Measurements from ENCODE around the gene GGA1. TPM values are rescaled to one million over a fixed set of nuclear protein-coding genes. Genes with fewer than 3 reads are reported as not detected.
A peak's percentile ranks its signal among the peaks of the same experiment; 100 is the strongest.

Gene GGA1
- total RNA-seq, 2 experiments from 2014 or later = 57.0 to 60.9 TPM

DNA sequence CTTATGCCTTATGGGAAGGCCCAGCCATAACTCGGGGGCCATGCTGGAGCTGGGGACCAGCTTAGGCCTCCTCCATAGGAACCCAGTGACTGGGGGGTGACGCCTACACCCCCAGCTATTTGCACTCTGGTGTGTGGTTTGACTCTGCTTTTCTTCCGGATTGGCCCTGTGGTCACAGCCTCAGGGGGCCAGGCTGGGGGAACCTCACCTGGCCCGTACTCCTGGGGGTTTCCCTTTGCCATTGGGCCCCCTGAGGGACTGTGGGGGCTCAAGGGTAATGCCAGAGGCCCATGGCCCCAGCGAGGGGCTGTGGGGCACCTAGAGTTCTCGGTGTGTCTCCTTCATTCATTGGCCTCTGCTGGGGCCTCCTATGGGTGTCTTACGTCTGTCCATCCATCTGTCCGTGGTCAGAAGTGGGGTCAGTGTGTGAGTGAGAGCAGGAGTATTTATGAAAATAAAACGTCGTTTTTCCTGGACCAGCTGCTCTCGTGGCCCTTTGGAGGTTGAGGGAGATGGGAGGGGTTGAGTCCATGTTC lies 24.5 kb downstream of the GGA1 start:
- Histone ChIP-seq H3K36me3 (ENCODE audit: insufficient read depth, low read length) (peaks cover 21% of the 10 kb centered on the region), H3K27ac (ENCODE audit: low read depth in 1 of 2, low read length in 2 of 2) (peak overlapping the region; percentile 65 to 86), H3K9me3 (ENCODE audit: control insufficient read depth in 1 of 2, insufficient read depth in 1 of 2, low read length in 2 of 2) (no peaks in the 10 kb centered on the region), H3K27me3 (ENCODE audit: control insufficient read depth in 1 of 2, insufficient read depth in 2 of 2, low read length in 2 of 2) (no peaks in the 10 kb centered on the region), H3K4me3 (ENCODE audit: low read length) (peak overlapping the region; percentile 34), H3K4me1 (ENCODE audit: insufficient read depth, low read length) (peaks cover 85% of the 10 kb centered on the region)
- TF ChIP-seq, protein P1, sequence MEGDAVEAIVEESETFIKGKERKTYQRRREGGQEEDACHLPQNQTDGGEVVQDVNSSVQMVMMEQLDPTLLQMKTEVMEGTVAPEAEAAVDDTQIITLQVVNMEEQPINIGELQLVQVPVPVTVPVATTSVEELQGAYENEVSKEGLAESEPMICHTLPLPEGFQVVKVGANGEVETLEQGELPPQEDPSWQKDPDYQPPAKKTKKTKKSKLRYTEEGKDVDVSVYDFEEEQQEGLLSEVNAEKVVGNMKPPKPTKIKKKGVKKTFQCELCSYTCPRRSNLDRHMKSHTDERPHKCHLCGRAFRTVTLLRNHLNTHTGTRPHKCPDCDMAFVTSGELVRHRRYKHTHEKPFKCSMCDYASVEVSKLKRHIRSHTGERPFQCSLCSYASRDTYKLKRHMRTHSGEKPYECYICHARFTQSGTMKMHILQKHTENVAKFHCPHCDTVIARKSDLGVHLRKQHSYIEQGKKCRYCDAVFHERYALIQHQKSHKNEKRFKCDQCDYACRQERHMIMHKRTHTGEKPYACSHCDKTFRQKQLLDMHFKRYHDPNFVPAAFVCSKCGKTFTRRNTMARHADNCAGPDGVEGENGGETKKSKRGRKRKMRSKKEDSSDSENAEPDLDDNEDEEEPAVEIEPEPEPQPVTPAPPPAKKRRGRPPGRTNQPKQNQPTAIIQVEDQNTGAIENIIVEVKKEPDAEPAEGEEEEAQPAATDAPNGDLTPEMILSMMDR (IDR thresholded peaks at IDR 0.05) = no peak
- CTCF ChIA-PET = interaction anchor here (1.1 to 8.6 kb wide), 6 partner anchors 10 to 95 kb away, joined by 3 to 49 read pairs (median 10); partner anchors contain the start of gene GGA1
- intact Hi-C loops (cut with DNase I, micrococcal nuclease) = no loop called here
- Mint-ChIP-seq H3K27me3 (no peaks in the 10 kb centered on the region), H3K36me3 (ENCODE audit: low read depth) (peaks cover 4% of the 10 kb centered on the region), H3K4me1 (ENCODE audit: low read depth) (peaks cover 68% of the 10 kb centered on the region), H3K9me3 (no peaks in the 10 kb centered on the region), H3K27ac (peak overlapping the region; percentile 94), H3K4me3 (peak overlapping the region; percentile 58)
- ATAC-seq (ENCODE audit: poor library complexity) = peak; percentile 37
- POLR2A ChIA-PET = interaction anchor here (0.8 to 5.2 kb wide), 10 partner anchors 8 to 53 kb away, joined by 3 to 43 read pairs (median 8); partner anchors contain the start of genes GGA1, LGALS1, NOL12 and PDXP
- peak in 3 of 14 experiments; percentile 62 to 76 (median 69) for DNase-seq

DNA sequence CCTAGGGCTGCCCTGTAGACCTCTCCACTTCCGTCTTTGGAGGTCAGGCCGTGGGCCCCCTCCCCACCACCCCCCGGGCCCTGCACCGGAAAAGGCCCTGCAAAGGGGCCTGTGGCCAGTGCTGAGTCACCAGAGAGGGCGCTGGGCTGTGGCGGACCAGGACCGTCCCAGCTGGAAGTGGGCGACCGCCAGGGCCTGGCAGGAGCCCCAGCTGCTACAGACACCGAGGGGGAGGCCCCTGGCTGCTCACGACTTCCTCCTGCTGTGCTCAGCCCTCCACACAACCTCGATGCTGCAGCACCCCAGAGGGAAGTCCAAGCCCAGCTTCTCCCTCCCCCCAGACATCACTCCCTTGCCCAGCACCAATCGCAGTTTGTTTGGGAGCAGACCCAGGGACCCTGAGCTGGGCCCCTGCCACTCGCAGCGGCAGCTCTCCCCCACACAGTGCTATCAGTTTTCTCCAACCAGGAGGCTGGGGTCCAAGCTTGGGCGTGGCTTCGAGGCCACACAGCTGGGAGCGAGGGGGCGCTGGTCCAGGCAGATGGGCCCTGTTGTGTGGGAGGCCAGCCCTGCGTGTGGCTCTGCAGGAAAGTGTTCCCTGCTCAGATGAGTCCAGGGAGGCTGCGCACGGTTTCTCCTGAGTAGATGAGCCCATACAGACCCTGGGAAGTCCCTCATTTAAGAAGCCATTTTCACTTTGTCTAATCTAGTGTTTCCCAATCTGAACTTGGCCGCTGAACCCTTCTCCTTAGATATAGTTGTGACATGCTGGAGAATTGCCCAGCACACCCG lies 25.2 kb downstream of the GGA1 start:
- Histone ChIP-seq H3K36me3 (ENCODE audit: insufficient read depth, low read length) (peaks cover 21% of the 10 kb centered on the region), H3K27ac (ENCODE audit: low read depth in 1 of 2, low read length in 2 of 2) (peak overlapping the region; percentile 65 to 86), H3K4me1 (ENCODE audit: insufficient read depth, low read length) (peaks cover 85% of the 10 kb centered on the region), H3K9me3 (ENCODE audit: control insufficient read depth in 1 of 2, insufficient read depth in 1 of 2, low read length in 2 of 2) (no peaks in the 10 kb centered on the region), H3K4me3 (ENCODE audit: low read length) (peak overlapping the region; percentile 34), H3K27me3 (ENCODE audit: control insufficient read depth in 1 of 2, insufficient read depth in 2 of 2, low read length in 2 of 2) (no peaks in the 10 kb centered on the region)
- Mint-ChIP-seq H3K36me3 (ENCODE audit: low read depth) (peaks cover 10% of the 10 kb centered on the region), H3K27me3 (no peaks in the 10 kb centered on the region), H3K9me3 (no peaks in the 10 kb centered on the region), H3K4me1 (ENCODE audit: low read depth) (peaks cover 68% of the 10 kb centered on the region), H3K27ac (peak overlapping the region; percentile 94), H3K4me3 (peak overlapping the region; percentile 88)
- intact Hi-C loops (cut with DNase I, micrococcal nuclease) = no loop called here
- TF ChIP-seq, protein P1 (IDR thresholded peaks at IDR 0.05) = no peak
- ChIA-PET POLR2A (interaction anchor here (0.8 to 5.2 kb wide), 11 partner anchors 9 to 52 kb away, joined by 3 to 43 read pairs (median 6); partner anchors contain the start of genes GGA1, LGALS1, NOL12 and PDXP), CTCF (interaction anchor here (0.6 to 8.6 kb wide), 6 partner anchors 9 to 95 kb away, joined by 3 to 49 read pairs (median 10); partner anchors contain the start of gene GGA1)
- ATAC-seq (ENCODE audit: poor library complexity) (peak; percentile 61), DNase-seq (peak in 11 of 14 experiments; percentile 44 to 81 (median 52))

DNA sequence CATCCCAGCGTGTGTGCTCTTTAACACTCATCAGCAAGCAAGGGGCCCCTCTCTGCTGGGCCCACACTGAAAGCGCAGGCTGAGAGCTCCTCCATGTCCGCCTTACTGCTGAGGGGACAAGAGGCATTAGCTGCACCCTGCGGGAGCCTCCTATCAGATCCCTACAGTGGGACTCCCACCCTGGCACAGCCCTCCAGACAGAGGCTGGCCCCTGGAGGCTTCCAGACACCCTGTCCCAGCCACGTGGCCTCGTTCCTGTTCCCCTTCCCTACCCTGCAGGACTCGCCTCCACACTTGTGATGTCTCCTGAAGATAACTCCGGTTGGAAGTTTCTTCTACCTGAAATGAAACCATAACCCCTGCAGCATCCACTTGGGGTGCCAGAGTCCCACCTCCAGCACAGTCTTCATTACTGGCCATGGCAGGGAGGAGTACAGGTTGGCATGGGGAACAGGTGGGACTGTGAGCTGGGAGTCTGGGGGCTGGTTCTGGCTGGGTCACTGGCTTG lies 25.8 kb downstream of the GGA1 start:
- H3K4me3 ChIP-seq (ENCODE audit: low read length) = peak overlapping the region; percentile 34
- Mint-ChIP-seq H3K36me3 (ENCODE audit: low read depth) (peaks cover 12% of the 10 kb centered on the region), H3K4me3 (peak overlapping the region; percentile 88), H3K27me3 (no peaks in the 10 kb centered on the region), H3K27ac (peak overlapping the region; percentile 94), H3K9me3 (no peaks in the 10 kb centered on the region), H3K4me1 (ENCODE audit: low read depth) (peaks cover 63% of the 10 kb centered on the region)
- H3K4me1 ChIP-seq (ENCODE audit: insufficient read depth, low read length) = peaks cover 86% of the 10 kb centered on the region
- ChIA-PET POLR2A (interaction anchor here (1.4 to 5.2 kb wide), 8 partner anchors 9 to 52 kb away, joined by 3 to 43 read pairs (median 16); partner anchors contain the start of genes GGA1, LGALS1, NOL12 and PDXP), CTCF (interaction anchor here (0.6 to 8.6 kb wide), 7 partner anchors 9 to 96 kb away, joined by 3 to 49 read pairs (median 6); partner anchors contain the start of gene GGA1)
- H3K36me3 ChIP-seq (ENCODE audit: insufficient read depth, low read length) = peaks cover 21% of the 10 kb centered on the region
- H3K27ac ChIP-seq (ENCODE audit: low read depth in 1 of 2, low read length in 2 of 2) = peak overlapping the region; percentile 65 to 86
- no peaks in the 10 kb centered on the region for H3K9me3 ChIP-seq (ENCODE audit: control insufficient read depth in 1 of 2, insufficient read depth in 1 of 2, low read length in 2 of 2)
- peak in 2 of 14 experiments; percentile 52 to 60 for DNase-seq
- TF ChIP-seq, protein P1 (IDR thresholded peaks at IDR 0.05) = peak; percentile 15
- no peaks in the 10 kb centered on the region for H3K27me3 ChIP-seq (ENCODE audit: control insufficient read depth in 1 of 2, insufficient read depth in 2 of 2, low read length in 2 of 2)
- intact Hi-C loops (cut with DNase I, micrococcal nuclease) = no loop called here
- peak; percentile 26 for ATAC-seq (ENCODE audit: poor library complexity)
